Ascending aorta (tissue), 2 donors: ENCODE measurements around the gene ZGPAT. TPM values are rescaled to one million over a fixed set of nuclear protein-coding genes. Genes with fewer than 3 reads are reported as not detected.

Experiments
- DNase-seq, 2 donors: peaks; one replicate each; pipeline ENCODE4 v3.0.0-alpha.2; 2019; ENCODE audit warnings: low spot score in 2 of 2
- H3K27ac ChIP-seq, 2 donors: fragments of 200-600 bp; sonication (generic); one replicate each; pipeline ENCODE4 v1.5.1; 2016 to 2017; ENCODE audit warnings: mild to moderate bottlenecking in 1 of 2
- H3K27me3 ChIP-seq: fragments of 200-600 bp; sonication (generic); one replicate; pipeline ENCODE4 v1.5.1; 2017
- H3K36me3 ChIP-seq, 2 donors: fragments of 200-600 bp; sonication (generic); one replicate each; pipeline ENCODE4 v1.5.1; 2016
- H3K4me1 ChIP-seq, 2 donors: fragments of 200-600 bp; sonication (generic); one replicate each; pipeline ENCODE4 v1.5.1; 2016 to 2017; ENCODE audit warnings: mild to moderate bottlenecking in 1 of 2
- H3K4me3 ChIP-seq, 2 donors: fragments of 200-600 bp; sonication (generic); one replicate each; pipeline ENCODE4 v1.5.1; 2016 to 2017; ENCODE audit warnings: mild to moderate bottlenecking in 1 of 2
- H3K9me3 ChIP-seq, 2 donors: fragments of 200-600 bp; sonication (generic); one replicate each; pipeline ENCODE4 v1.5.1; 2016
- CTCF ChIP-seq, 3 experiments: fragments of 200-600 bp in 2 of 3; fragments of 450-650 bp in 1 of 3; sonication (generic) in 2 of 3; IDR thresholded peaks; one replicate each; pipeline ENCODE4 v1.5.1; 2016 to 2019; ENCODE audit warnings: antibody characterized with exemption in 3 of 3, mild to moderate bottlenecking in 1 of 3, moderate library complexity in 1 of 3
- intact Hi-C: fragments of 100-400 bp; cut with DNase I; formaldehyde crosslinking; loops from one replicate; pipeline ENCODE4 v1.15.1; 2023
- total RNA-seq: library from RNA; depleted of rRNA; stranded (reverse); fragments of >200 nt; gene quantifications from one replicate; pipeline ENCODE4 v1.1.0, GENCODE V29; 2016

The ZGPAT gene
- total RNA-seq, 1 donor from 2014 or later = 42.4 TPM

DNA sequence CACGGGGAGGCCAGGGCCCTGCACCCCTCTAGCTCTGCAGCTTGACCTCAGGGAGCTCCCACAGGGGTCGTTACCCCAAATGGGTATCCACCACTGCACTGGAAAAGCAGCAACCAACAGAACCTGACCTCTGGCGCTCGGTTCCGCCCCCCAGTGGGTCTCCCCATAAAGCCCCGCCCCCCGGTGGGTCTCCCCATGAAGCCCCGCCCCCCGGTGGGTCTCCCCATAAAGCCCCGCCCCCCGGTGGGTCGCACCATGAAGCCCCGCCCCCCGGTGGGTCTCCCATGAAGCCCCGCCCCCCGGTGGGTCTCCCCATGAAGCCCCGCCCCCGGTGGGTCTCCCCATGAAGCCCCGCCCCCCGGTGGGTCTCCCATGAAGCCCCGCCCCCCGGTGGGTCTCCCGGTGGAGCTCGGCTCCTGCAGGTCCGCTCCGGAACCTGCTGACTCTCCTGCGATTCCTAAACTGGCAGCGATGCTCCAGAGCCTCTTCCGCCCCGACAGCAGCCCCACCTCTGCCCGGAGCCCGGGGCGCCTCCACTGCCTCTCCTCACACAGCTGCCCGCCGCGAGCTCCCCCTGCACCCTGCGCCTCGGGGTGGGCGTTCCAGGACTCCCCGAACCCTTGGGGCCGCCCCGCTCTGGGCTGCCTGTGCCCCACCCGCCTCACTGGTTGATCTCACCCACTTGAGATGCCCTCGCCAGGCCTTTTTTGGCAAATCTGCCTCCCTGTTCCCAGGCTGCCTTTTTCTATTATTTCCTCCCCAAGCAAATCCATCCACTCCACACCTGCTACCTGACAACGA lies 43.8 kb downstream of the ZGPAT start:
- no peak for DNase-seq
- no peaks in the 10 kb centered on the region for H3K36me3 ChIP-seq
- no peak overlapping the region for H3K4me3 ChIP-seq
- no peaks in the 10 kb centered on the region for H3K27me3 ChIP-seq
- no peak overlapping the region for H3K27ac ChIP-seq
- TF ChIP-seq CTCF (IDR thresholded peaks at IDR 0.05) = no peak
- no peaks in the 10 kb centered on the region for H3K9me3 ChIP-seq
- H3K4me1 ChIP-seq = no peaks in the 10 kb centered on the region
- intact Hi-C loops = no loop called here

- no peaks in the 10 kb centered on the region for H3K27me3 ChIP-seq
- H3K4me1 ChIP-seq = no peaks in the 10 kb centered on the region
- H3K36me3 ChIP-seq = no peaks in the 10 kb centered on the region
- H3K27ac ChIP-seq = no peak overlapping the region
- no peak overlapping the region for H3K4me3 ChIP-seq
- intact Hi-C loops = no loop called here
- DNase-seq = no peak
- H3K9me3 ChIP-seq = no peaks in the 10 kb centered on the region
- TF ChIP-seq CTCF (IDR thresholded peaks at IDR 0.05) = no peak
Measured at GRCh38 chr20:63752411-63753101, 44.7 kb downstream of the ZGPAT start.

GRCh38 chr20:63753381-63753780 lies 45.5 kb downstream of the ZGPAT start:
- H3K27ac ChIP-seq = no peak overlapping the region
- H3K27me3 ChIP-seq = no peaks in the 10 kb centered on the region
- intact Hi-C loops = no loop called here
- no peaks in the 10 kb centered on the region for H3K36me3 ChIP-seq
- no peak for TF ChIP-seq CTCF (IDR thresholded peaks at IDR 0.05)
- no peaks in the 10 kb centered on the region for H3K9me3 ChIP-seq
- H3K4me1 ChIP-seq = no peaks in the 10 kb centered on the region
- no peak for DNase-seq
- no peak overlapping the region for H3K4me3 ChIP-seq

DNA sequence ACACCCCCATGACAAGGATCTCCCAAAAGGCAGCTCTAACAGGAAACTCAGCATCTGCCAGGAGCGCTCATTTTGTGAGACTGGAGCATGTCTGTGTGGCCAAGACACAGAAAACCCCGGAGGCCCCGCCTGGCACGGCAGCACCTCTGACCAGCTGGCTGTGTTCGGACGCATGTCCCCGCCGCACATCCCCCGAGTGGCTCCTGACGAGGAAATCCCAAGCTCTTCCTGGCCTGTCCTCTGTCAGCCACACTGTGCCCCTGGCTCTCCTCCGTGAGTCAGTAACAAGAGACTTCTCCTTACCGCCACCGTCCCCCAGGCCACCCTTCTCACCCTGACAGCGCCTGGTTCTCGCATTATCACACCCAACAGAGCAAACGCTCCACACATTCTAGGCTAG lies 46.2 kb downstream of the ZGPAT start:
- Histone ChIP-seq H3K4me3 (no peak overlapping the region), H3K27ac (no peak overlapping the region), H3K27me3 (no peaks in the 10 kb centered on the region), H3K4me1 (no peaks in the 10 kb centered on the region), H3K36me3 (no peaks in the 10 kb centered on the region), H3K9me3 (no peaks in the 10 kb centered on the region)
- TF ChIP-seq CTCF (IDR thresholded peaks at IDR 0.05) = no peak
- intact Hi-C loops = no loop called here
- DNase-seq = no peak

DNA sequence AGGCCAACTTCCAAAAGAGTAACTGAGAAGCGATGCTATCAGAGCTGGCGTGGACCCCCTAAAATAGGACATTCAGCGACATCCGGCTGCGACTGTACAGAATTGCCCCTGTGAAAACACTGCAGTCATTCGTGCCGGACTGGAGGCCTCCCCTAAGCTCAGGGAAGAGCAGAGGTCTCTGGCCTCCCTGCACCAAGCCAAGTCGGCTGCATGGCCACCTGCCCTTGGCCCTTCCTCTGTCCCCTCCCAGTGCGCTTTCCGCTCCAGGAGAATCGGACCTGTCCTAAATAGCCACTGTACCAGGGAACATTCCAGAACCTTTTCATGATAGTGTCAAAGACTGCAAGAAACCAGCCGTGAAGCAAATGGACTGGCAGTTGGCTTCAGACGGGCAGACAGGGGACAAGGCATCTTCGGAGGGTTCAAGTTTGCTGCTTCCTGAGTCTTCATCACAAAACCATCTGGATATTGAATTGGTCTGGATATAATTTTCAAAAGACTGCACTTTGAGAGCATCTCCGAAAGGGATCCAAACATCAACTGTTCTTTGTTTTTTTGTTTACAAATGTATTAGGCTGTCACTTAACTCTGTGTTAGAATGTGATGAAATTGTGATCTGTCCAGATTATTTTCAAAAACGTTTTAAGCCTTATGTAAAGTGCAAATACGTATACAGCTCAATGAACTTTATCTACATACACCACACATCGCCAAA lies 48.3 kb downstream of the ZGPAT start:
- no peak for DNase-seq

More for the DNA sequence above, 48.3 kb downstream of the ZGPAT start:
- H3K27ac ChIP-seq = no peak overlapping the region
- intact Hi-C loops = no loop called here
- H3K27me3 ChIP-seq = no peaks in the 10 kb centered on the region
- no peaks in the 10 kb centered on the region for H3K4me1 ChIP-seq
- H3K4me3 ChIP-seq = no peak overlapping the region
- H3K9me3 ChIP-seq = no peaks in the 10 kb centered on the region
- no peak for TF ChIP-seq CTCF (IDR thresholded peaks at IDR 0.05)
- no peaks in the 10 kb centered on the region for H3K36me3 ChIP-seq
